HG03280 (cell line): Measurements from ENCODE around the gene ANXA8L1.
"Not testable (repeated sequence)": the region's sequence is repeated elsewhere in the genome, so short reads cannot be mapped to it uniquely, and the experiment has no call there.

ENCODE experiments used
- ATAC-seq: cut with Tn5 transposase; IDR thresholded peaks from one replicate; pipeline ENCODE4 v1.9.1; 2021; ENCODE audit warnings: mild to moderate bottlenecking, moderate library complexity; ENCODE audit not compliant: unreplicated experiment

ANXA8L1 gene

DNA sequence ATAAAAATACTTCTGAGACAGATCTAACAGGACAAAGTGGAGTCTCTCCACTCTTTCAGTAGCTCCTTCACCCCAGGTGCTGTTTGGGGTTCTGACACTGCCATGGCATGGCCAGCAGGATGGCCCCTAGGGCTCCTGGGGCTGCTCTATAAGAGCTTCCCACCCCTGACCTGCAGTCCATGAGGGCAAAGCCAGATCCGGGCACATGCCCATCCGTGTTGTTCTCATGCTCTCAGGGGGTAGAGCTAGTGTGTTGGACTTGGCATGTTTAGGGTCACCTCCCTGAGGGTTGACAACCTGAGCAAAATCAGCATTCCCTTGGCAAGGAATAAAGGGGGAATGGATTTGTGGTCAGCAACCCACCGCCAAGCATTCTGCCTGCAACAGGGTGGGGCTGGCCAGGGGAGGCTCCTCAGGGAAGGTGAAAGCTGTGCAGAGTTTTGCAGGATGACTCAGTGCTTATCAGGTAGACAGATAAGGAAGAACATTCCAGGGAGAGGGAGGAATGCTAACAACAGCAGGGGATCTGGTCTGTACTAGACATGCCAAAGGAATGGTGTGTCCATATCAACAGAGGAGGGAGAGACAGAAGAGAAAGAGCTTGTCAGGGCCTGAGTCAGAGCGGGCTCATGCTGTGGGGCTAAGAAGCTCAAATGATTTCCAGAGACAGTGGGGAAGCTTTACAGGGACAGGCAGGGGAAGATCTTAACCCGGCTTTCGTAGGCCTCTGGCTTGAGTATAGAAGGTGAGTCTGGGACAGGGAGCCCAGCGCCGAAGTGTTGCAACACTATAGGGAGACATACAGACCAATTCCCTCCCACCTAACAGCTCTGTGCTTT is 21.1 kb downstream of the ANXA8L1 start:
- ATAC-seq, result not testable (repeated sequence)

DNA sequence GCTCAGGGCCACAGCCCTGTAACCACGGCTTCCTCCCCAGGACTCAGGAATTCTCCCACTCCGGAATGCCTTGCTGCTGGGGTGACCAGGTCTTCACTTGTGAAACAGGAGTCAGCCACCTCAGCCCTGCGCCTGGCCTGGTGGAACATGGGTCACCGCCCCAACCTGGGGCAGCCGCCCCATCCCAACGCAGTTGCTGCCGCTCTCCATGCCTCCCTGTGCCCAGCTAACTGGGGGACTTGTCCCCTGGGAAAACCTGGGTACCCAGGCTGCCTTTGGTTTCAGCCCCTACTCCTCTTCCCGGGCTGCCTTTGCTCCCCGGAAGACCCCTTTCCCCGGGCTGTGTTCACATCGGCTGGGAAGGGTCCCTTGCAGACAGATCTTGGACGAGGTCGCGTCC is 22.2 kb downstream of the ANXA8L1 start:
- ATAC-seq, result not testable (repeated sequence)

DNA sequence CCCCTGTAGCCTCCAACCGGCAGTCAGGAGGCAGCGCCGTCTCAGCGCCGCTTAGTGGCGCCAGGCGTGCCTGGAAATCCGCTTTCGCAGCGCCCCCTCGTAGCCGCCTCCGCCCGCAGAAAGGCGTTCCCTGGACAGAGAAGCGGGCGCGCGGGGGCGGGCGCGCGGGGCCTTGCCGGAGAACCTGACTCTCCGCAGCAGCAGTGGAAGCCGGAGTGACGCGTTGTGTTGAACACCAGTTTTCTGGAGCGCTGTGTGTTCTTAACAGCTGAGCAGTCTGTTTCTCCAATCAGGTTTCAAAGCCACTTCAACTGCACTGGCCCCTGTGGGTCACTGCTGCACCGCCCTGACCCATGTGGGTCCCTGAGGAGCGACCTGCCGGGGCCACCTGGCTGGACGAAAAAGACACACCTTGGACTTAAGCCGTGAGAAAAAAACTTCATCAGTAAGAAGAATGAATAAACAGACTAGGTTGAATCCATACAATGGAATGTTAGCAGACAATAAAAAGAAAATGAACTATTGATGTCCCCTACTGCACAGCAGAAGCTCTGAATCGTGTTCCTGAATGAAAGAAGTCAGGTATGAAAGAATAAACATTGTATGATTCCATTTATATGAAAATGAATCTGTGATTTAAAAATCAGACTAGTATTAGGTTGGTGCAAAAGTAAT is 22.8 kb downstream of the ANXA8L1 start:
- ATAC-seq, result peak; percentile 52

DNA sequence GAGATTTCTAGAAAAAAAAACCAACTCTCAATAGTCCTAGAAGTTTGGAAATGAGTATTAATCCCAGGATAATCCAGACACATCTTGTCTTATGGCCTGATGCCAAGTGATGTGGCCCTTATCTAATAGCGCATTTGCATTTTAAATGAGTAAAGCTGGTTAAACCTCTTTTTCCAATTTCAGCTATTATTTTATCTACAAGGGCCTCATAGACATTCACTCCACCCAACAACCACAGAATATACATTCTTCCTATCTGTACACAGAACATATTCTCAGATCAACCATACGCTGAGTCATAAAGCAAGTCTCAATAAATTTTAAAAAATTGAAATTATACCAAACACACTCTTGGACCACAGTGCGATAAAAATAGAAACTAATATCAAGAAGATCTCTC is 34.0 kb downstream of the ANXA8L1 start:
- ATAC-seq, result not testable (repeated sequence)

DNA sequence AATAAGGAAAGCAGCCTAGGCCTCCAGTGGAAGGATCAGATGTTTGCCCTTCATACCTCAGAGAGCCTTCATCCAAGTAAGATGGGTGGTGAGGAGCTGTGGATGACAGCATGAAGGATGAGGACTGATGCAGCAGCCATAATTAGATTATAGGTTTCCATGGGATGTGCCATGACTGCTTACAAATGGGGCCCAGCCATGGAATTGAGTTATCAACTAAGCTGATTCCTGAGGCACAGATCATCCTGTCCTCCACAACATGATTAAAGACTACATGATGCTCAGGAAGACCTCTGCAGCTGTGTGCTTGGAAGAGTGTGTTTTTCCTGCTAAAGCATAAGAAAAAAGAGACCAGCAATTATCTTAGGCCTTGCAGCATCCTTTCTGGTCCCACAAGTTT is 35.5 kb downstream of the ANXA8L1 start:
- not testable (repeated sequence) for ATAC-seq

DNA sequence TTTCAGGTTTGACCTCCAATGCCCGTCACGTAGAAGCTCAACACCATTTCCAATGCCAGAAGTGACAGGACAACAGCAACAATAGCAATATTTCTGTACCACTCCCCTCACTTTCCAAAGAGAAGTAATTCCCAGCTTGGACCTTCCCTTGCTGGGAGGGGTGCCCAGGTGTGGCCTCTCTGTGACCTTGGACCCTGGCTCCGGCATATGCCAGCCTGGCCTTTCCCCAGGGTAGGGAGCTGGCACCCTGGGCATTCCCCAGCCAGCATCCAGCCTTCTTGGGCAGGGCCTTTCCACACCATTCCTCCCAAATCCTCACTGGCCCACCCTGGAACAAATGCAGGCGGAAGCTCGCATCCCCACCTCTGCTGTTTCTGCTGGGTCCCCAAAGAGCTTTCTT is 37.1 kb downstream of the ANXA8L1 start:
- ATAC-seq, result not testable (repeated sequence)

DNA sequence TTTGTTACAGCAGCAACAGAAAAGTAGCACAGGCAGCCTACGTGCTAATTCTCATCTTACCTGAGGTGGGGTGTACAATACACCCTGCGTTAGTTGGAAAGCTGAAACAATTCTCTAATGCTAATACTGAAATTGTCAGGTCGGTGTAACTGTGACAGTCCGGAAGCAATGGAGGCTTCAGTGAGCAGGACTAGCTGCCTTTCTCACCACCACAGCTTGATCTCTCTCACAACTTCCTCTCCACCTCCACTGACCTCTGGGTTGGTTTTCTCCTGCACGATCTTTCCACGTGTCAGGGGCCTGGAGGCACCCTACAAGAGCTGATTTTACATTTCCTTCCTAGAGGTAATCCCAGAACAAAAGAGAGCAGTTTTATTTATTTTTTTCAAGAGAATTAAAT is 39.7 kb downstream of the ANXA8L1 start:
- ATAC-seq, result not testable (repeated sequence)

DNA sequence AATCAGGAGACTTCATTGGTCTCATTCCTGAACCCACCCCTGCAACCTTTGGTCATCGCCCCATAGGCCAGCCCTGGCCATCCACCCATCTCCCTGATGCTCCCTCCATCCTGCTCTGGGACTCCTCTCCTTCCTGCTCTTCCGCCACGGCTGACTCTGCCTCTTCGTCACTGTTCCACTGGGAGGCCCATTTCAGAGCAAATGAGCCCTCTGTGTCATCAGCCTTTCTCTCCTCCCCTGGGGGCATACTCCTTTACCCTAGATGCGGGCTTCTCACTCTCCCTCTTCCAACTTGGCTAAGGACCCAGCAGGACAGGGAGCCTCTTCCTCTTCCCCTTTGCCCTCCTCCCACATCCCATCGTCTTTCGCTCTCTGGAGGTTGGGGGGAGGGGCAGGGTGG is 42.7 kb downstream of the ANXA8L1 start:
- ATAC-seq, result not testable (repeated sequence)

DNA sequence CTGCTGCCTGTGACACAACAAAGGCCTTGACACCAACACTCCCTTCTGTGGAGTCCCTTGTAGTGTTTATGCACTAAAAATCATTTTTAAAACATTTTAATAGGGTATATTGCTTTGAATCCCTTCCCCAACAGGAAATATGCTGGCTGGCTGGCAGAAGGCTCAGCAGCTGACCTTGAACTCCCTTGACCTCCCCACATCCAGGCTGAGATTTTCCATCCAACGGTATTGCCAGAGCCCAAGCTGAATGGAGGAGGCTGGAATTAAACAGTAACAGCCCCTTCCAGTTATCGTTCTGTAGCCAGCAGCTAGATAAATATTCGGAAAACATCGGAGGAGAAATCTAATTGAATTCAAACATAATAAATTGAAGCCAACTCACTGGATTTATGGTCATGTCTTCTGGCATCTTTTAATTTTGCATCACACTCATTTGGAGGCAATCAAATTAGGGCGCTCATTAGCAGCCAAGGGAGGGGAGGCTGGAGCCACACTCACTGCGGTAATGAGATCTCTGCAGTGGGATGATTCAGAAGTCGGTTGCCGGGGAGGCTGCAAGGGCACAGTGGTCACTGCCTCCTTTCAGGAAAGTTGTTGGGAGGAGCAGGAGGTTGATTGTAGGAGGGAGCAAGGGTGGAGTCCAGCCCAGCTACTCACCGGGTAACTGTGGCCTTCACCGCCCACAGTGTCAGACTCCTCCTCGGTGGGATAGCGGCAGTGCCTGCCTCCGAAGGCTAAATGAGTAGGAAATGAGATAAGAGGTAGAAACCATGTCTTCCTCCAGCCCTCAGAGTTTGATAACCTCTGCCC is 44.2 kb downstream of the ANXA8L1 start:
- not testable (repeated sequence) for ATAC-seq

DNA sequence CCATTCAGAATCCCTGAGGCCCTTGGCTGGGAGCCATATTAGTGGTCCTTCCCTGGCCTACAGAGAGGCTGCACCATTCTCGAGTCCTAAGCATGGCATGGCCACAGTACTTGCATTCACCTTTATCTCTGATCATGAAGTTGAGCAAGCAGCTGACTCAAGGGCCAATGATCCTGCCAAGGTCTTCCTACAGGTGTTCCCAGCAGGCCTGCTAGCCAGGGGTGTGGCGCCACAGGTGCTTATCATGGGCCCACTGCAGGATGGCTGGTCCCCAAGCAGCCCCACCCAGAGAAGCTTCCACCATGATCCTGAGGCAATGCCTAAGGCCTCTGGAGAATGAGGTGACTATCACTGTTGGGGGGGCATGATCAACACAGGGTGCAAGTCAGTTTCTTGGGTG is 48.0 kb downstream of the ANXA8L1 start:
- ATAC-seq, result not testable (repeated sequence)

DNA sequence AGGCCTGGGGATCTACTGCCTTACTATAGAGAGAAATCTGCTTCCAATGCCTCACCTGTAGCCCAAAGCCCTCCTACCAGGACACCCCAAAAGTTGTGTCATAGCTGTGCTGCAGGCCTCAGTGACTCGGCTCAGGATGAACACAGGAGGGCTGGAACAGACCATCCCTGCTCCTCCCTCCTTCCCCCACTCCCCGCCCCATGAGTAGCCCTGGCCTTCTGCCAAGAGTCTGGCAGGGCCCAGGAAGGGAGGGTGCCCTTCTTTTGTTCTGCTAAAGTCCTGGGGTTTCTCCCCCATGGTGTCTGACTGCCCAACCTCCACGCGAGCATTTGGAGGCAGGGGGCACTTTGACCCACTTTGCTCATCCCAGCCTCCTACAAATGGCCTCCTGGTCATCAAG is 65.4 kb downstream of the ANXA8L1 start:
- ATAC-seq, result not testable (repeated sequence)
